C4-2B (cell line): ENCODE results near the gene ADAM19.

Experiments used
- CTCF ChIP-seq: fragments of 450-650 bp; conservative IDR thresholded peaks from 2 replicates; pipeline ENCODE4 v1.5.1; 2017; ENCODE audit warnings: mild to moderate bottlenecking
- ZFX ChIP-seq: fragments of 450-650 bp; IDR thresholded peaks from 2 replicates; pipeline ENCODE4 v1.6.1; 2017

GRCh38 chr5:157494178-157494832 lies 81.3 kb downstream of the ADAM19 start:
- TF ChIP-seq CTCF (no peak), ZFX (no peak)
